Cardiac fibroblast (primary cell): ENCODE results near the gene PHF13.
A peak's percentile ranks its signal among the peaks of the same experiment; 100 is the strongest.
"Not testable (repeated sequence)": the region's sequence is repeated elsewhere in the genome, so short reads cannot be mapped to it uniquely, and the experiment has no call there.

Experiments used
- DNase-seq, 2 donors: peaks; one replicate each; pipeline versions ENCODE4 v3.0.0 to v3.0.0-alpha.2; 2010; ENCODE audit warnings: low read depth in 2 of 2
- H3K4me3 ChIP-seq, 2 donors: replicated peaks in 1 of 2; 1 replicate in 1 of 2; 2 replicates in 1 of 2; pipeline ENCODE4 v1.5.1; 2011; ENCODE audit warnings: low read depth in 2 of 2, low read length in 2 of 2, mild to moderate bottlenecking in 2 of 2, moderate library complexity in 1 of 2
- TF ChIP-seq, protein P1 (sequence below): IDR thresholded peaks from one replicate; pipeline ENCODE4 v1.5.1; 2011; ENCODE audit warnings: low read depth, mild to moderate bottlenecking, low read length, inconsistent platforms

PHF13 gene

GRCh38 chr1:6597777-6598131 lies 15.8 kb upstream of the PHF13 start:
- no peak for DNase-seq
- H3K4me3 ChIP-seq: no peak overlapping the region
- TF ChIP-seq, protein P1, sequence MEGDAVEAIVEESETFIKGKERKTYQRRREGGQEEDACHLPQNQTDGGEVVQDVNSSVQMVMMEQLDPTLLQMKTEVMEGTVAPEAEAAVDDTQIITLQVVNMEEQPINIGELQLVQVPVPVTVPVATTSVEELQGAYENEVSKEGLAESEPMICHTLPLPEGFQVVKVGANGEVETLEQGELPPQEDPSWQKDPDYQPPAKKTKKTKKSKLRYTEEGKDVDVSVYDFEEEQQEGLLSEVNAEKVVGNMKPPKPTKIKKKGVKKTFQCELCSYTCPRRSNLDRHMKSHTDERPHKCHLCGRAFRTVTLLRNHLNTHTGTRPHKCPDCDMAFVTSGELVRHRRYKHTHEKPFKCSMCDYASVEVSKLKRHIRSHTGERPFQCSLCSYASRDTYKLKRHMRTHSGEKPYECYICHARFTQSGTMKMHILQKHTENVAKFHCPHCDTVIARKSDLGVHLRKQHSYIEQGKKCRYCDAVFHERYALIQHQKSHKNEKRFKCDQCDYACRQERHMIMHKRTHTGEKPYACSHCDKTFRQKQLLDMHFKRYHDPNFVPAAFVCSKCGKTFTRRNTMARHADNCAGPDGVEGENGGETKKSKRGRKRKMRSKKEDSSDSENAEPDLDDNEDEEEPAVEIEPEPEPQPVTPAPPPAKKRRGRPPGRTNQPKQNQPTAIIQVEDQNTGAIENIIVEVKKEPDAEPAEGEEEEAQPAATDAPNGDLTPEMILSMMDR: no peak

- TF ChIP-seq, protein P1: no peak
- DNase-seq: no peak
- H3K4me3 ChIP-seq: peak overlapping the region; percentile 37 to 98
These were observed 14.2 kb upstream of the PHF13 start for GRCh38 chr1:6599141-6599975.

GRCh38 chr1:6599991-6600390 lies 13.5 kb upstream of the PHF13 start:
- H3K4me3 ChIP-seq: peak overlapping the region; percentile 98 to 99
- DNase-seq: not testable (repeated sequence)

DNA sequence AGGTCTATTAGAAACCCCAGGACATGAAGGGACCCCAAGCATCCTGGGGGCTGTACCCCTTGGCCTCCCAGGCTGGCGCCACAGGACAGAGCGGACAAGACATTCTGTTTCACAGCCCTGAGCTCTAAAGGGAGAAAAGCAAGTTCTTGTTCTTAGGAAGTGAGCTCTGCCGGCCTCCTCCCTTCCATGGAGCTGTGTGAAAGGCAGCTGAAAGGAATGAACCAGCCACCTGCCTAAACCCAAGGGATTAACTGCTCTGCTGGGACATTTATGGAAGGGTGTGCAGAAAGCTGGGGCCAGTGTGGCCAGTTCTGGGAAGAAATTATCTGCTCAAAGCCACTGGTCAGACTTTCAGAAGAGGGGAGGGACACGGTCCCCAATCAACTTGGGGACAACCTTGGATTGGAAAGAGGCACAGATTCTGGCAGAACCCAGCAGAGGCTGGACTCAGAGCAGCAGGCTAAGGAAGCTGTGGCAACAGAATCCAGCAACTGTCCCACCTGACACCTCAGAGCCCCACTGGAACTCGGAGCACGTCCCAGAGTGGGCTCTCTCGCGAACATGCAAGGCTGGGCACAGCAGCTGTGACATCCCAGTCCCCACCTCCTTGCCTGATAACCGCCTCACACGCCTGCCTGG lies 13.0 kb upstream of the PHF13 start:
- peak in 1 of 2 donors; percentile 26 for DNase-seq
- H3K4me3 ChIP-seq: peak overlapping the region; percentile 98 to 99
- TF ChIP-seq, protein P1: no peak

DNA sequence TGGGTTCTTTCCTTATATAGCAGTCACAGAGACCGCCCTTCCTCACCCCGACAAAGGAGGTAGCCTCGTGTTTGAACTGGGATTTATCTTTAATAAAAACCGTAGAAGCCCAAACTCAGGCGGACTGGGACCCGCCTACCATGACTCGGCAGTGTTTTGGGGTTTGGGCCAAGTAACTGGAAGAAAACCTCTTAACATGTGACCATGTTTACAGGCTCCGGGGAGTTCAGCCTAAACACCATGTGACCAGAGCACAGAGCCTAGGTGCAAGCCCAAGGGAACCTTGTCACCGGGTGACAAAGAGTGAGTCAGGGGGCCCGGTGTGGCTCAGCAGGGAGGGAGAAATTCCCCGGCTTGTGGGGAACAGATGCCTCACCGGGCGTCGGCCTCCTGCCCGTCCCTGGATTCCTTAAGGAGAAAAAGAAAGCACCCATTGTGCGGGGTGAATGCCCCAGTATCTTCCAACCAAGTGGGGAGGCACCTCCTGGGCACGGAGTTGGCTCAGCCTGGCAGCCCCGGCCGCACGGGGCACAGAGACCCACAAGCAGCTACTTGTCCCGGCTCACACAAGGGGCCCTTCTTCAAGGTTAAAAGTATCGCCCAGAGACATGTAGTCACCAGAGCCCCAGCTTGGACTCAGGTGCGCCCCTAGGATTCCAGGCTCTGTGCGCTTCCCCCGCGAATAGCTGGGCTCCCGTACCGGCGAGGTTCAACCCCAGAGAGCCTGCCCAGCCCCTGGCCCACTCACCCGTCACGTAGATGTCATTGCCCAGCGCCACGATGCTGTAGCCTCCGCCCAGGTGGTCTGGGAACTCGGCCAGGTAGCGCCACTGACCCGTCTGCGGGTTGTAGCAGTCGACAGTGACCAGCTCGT lies 12.2 kb upstream of the PHF13 start:
- H3K4me3 ChIP-seq: peak overlapping the region; percentile 98 to 99
- TF ChIP-seq, protein P1: no peak

DNA sequence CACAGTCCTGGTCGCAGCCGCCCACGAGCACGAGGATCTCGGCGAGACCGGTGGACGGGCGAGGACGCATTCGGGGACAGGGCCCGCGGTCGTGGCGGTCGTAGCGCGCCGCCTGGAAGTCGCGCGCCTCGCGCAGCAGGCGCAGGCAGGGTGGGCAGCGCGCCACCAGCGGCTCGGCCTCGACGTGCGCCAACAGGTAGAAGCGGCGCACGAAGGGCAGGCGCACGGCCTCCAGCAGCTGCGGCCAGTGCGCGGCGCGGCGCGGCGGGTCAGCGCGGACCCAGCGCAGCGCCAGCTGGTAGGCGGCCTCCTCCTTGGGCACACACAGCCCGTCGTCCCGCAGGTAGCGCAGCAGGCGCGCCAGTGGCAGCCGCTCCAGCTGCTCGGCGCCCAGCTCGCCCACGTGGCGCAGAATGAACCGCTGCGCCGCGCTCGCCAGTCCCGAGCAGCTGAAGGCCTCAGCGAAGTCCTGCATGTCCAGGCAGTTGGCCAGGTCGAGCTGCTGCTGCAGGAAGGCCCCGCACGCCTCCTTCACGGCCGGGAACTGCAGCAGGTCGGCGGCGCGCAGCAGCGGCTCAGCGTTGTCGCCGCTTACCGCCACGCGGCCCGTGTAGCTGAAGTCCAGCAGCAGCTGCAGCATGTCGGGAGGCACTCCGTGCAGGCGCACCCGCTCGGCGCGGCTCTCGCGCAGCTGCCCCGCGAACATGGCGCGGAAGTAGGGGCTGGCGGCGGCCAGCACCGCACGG lies 11.4 kb upstream of the PHF13 start:
- H3K4me3 ChIP-seq: peak overlapping the region; percentile 98 to 99
- TF ChIP-seq, protein P1: no peak
- no peak for DNase-seq

More for the DNA sequence above, 12.2 kb upstream of the PHF13 start:
- peak; percentile 93 to 99 for DNase-seq
